Neural crest cell (in vitro differentiated cells): ENCODE measurements around the gene IL18RAP. TPM values are rescaled to one million over a fixed set of nuclear protein-coding genes. Genes with fewer than 3 reads are reported as not detected.

Experiments
- DNase-seq: peaks from one replicate; pipeline ENCODE4 v3.0.0; 2021; ENCODE audit warnings: low read depth, mixed read lengths, low spot score
- H3K27ac Mint-ChIP-seq: one replicate; pipeline ENCODE4 v1.8.0; 2021; ENCODE audit warnings: mild to moderate bottlenecking, mixed read lengths; ENCODE audit not compliant: unreplicated experiment
- H3K27me3 Mint-ChIP-seq: 2 replicates; pipeline ENCODE4 v1.8.0; 2021; ENCODE audit warnings: low read depth, mild to moderate bottlenecking, mixed read lengths
- H3K36me3 Mint-ChIP-seq: 2 replicates; pipeline ENCODE4 v1.8.0; 2021; ENCODE audit warnings: low read depth, mild to moderate bottlenecking, mixed read lengths
- H3K4me1 Mint-ChIP-seq: 2 replicates; pipeline ENCODE4 v1.8.0; 2021; ENCODE audit warnings: mixed read lengths
- H3K4me3 Mint-ChIP-seq: one replicate; pipeline ENCODE4 v1.8.0; 2021; ENCODE audit warnings: mild to moderate bottlenecking, mixed read lengths
- H3K9me3 Mint-ChIP-seq: 2 replicates; pipeline ENCODE4 v1.8.0; 2021; ENCODE audit warnings: mixed read lengths
- CTCF ChIP-seq: fragments of 200-600 bp; sonication (generic); conservative IDR thresholded peaks from 2 replicates; pipeline ENCODE4 v1.5.0; 2021; ENCODE audit warnings: antibody characterized with exemption, mild to moderate bottlenecking
- total RNA-seq: library from RNA; stranded (reverse); gene quantifications from 2 replicates; pipeline ENCODE4 v1.2.1, GENCODE V29; 2021

Gene IL18RAP
- total RNA-seq, 1 donor from 2014 or later: not detected

- no peaks in the 10 kb centered on the region for H3K36me3 Mint-ChIP-seq
- H3K4me1 Mint-ChIP-seq: no peaks in the 10 kb centered on the region
- H3K9me3 Mint-ChIP-seq: peaks cover 2% of the 10 kb centered on the region
- no peak for DNase-seq
- peaks cover 54% of the 10 kb centered on the region for H3K27me3 Mint-ChIP-seq
- no peak overlapping the region for H3K4me3 Mint-ChIP-seq
- TF ChIP-seq CTCF: no peak
- no peak overlapping the region for H3K27ac Mint-ChIP-seq
These were observed 835 bp upstream of the IL18RAP start for GRCh38 chr2:102421890-102422759.

GRCh38 chr2:102423368-102423767, 408 bp downstream of the IL18RAP start:
- no peak for DNase-seq
- Mint-ChIP-seq H3K4me1 (no peaks in the 10 kb centered on the region), H3K4me3 (no peak overlapping the region), H3K27me3 (peaks cover 62% of the 10 kb centered on the region), H3K36me3 (no peaks in the 10 kb centered on the region), H3K9me3 (peaks cover 2% of the 10 kb centered on the region), H3K27ac (no peak overlapping the region)
- no peak for TF ChIP-seq CTCF

- no peaks in the 10 kb centered on the region for H3K36me3 Mint-ChIP-seq
- no peak overlapping the region for H3K27ac Mint-ChIP-seq
- no peak for DNase-seq
- H3K4me3 Mint-ChIP-seq: no peak overlapping the region
- H3K4me1 Mint-ChIP-seq: no peaks in the 10 kb centered on the region
- no peak for TF ChIP-seq CTCF
- peaks cover 5% of the 10 kb centered on the region for H3K9me3 Mint-ChIP-seq
- peaks cover 61% of the 10 kb centered on the region for H3K27me3 Mint-ChIP-seq
These were observed 1.8 kb downstream of the IL18RAP start for GRCh38 chr2:102424754-102425153.

GRCh38 chr2:102425441-102426132, 2.6 kb downstream of the IL18RAP start:
- no peak overlapping the region for H3K4me3 Mint-ChIP-seq
- H3K27ac Mint-ChIP-seq: no peak overlapping the region
- H3K9me3 Mint-ChIP-seq: peaks cover 5% of the 10 kb centered on the region
- no peak for DNase-seq
- no peak for TF ChIP-seq CTCF
- H3K36me3 Mint-ChIP-seq: no peaks in the 10 kb centered on the region
- no peaks in the 10 kb centered on the region for H3K4me1 Mint-ChIP-seq
- peaks cover 55% of the 10 kb centered on the region for H3K27me3 Mint-ChIP-seq

GRCh38 chr2:102427249-102427648, 4.3 kb downstream of the IL18RAP start:
- TF ChIP-seq CTCF: no peak
- no peak for DNase-seq
- H3K4me1 Mint-ChIP-seq: no peaks in the 10 kb centered on the region
- H3K36me3 Mint-ChIP-seq: no peaks in the 10 kb centered on the region
- peaks cover 5% of the 10 kb centered on the region for H3K9me3 Mint-ChIP-seq
- H3K27me3 Mint-ChIP-seq: peaks cover 40% of the 10 kb centered on the region
- H3K4me3 Mint-ChIP-seq: no peak overlapping the region
- H3K27ac Mint-ChIP-seq: no peak overlapping the region
